Measurements from ENCODE around the gene CA5A.

DNA sequence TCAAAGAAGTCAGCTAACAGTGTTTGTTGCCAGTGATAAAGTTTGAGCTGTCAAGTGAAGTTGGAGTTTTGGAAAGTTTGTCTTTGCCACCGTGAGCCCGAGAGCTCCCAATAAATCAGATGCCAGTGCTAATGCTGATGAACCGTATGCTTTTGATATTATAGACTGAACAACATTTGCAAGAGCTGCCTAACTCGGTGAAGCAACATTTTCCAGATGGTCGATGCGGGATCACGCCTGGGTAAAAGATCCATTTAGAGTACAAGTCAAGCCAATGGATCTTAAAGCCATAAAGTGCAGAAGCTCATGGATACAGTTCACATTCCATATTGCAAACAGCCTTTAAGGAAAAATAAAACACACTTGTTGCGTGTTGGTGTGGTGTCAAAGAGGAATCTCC, 24.5 kb upstream of the CA5A start:
- TF ChIP-seq TAF1 (IDR thresholded peaks at IDR 0.05; ENCODE audit: low read depth) (no peak), CEBPB (IDR thresholded peaks at IDR 0.05) (no peak), NFIC (IDR thresholded peaks at IDR 0.05) (no peak), RAD21 (IDR thresholded peaks at IDR 0.05; ENCODE audit: low read depth) (no peak)
- TF ChIP-seq, protein P1, sequence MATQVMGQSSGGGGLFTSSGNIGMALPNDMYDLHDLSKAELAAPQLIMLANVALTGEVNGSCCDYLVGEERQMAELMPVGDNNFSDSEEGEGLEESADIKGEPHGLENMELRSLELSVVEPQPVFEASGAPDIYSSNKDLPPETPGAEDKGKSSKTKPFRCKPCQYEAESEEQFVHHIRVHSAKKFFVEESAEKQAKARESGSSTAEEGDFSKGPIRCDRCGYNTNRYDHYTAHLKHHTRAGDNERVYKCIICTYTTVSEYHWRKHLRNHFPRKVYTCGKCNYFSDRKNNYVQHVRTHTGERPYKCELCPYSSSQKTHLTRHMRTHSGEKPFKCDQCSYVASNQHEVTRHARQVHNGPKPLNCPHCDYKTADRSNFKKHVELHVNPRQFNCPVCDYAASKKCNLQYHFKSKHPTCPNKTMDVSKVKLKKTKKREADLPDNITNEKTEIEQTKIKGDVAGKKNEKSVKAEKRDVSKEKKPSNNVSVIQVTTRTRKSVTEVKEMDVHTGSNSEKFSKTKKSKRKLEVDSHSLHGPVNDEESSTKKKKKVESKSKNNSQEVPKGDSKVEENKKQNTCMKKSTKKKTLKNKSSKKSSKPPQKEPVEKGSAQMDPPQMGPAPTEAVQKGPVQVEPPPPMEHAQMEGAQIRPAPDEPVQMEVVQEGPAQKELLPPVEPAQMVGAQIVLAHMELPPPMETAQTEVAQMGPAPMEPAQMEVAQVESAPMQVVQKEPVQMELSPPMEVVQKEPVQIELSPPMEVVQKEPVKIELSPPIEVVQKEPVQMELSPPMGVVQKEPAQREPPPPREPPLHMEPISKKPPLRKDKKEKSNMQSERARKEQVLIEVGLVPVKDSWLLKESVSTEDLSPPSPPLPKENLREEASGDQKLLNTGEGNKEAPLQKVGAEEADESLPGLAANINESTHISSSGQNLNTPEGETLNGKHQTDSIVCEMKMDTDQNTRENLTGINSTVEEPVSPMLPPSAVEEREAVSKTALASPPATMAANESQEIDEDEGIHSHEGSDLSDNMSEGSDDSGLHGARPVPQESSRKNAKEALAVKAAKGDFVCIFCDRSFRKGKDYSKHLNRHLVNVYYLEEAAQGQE (IDR thresholded peaks at IDR 0.05; ENCODE audit: low read depth): no peak
